Karpas-422 (cell line): ENCODE data around the gene ZFHX3. TPM values are rescaled to one million over a fixed set of nuclear protein-coding genes. Genes with fewer than 3 reads are reported as not detected.

Experiments
- DNase-seq: peaks from one replicate; pipeline ENCODE4 v3.0.0-alpha.2; 2015
- H2AFZ ChIP-seq: fragments of 200-600 bp; sonication (generic); 2 replicates; pipeline ENCODE4 v1.6.1; 2014; ENCODE audit warnings: antibody characterized with exemption, low read length, mixed read lengths
- H3K27ac ChIP-seq: fragments of 200-600 bp; sonication (generic); 2 replicates; pipeline ENCODE4 v1.5.1; 2014; ENCODE audit warnings: mild to moderate bottlenecking, low read length, moderate library complexity
- H3K27me3 ChIP-seq: fragments of 200-600 bp; sonication (generic); 2 replicates; pipeline ENCODE4 v1.6.1; 2014; ENCODE audit warnings: low read length, mixed read lengths
- H3K36me3 ChIP-seq: fragments of 200-600 bp; sonication (generic); 2 replicates; pipeline ENCODE4 v1.6.1; 2014; ENCODE audit warnings: low read length, mixed read lengths; ENCODE audit not compliant: insufficient read depth
- H3K4me1 ChIP-seq: fragments of 200-600 bp; sonication (generic); 2 replicates; pipeline ENCODE4 v1.6.1; 2014; ENCODE audit warnings: mild to moderate bottlenecking, low read length, mixed read lengths
- H3K4me2 ChIP-seq: fragments of 200-600 bp; sonication (generic); 2 replicates; pipeline ENCODE4 v1.6.1; 2014; ENCODE audit warnings: low read length, low read depth, mild to moderate bottlenecking; ENCODE audit not compliant: poor library complexity, severe bottlenecking
- H3K4me3 ChIP-seq: fragments of 200-600 bp; sonication (generic); 2 replicates; pipeline ENCODE4 v1.5.1; 2014; ENCODE audit warnings: mild to moderate bottlenecking, antibody characterized with exemption, low read length, mixed read lengths
- H3K79me2 ChIP-seq: fragments of 200-600 bp; sonication (generic); 2 replicates; pipeline ENCODE4 v1.6.1; 2014; ENCODE audit warnings: mild to moderate bottlenecking, low read length, mixed read lengths
- H3K9ac ChIP-seq: fragments of 200-600 bp; sonication (generic); 2 replicates; pipeline ENCODE4 v1.6.0; 2014; ENCODE audit warnings: low read length
- H3K9me2 ChIP-seq: fragments of 200-600 bp; sonication (generic), shearing (Covaris generic); replicated peaks from 2 replicates; pipeline ENCODE4 v1.6.0; 2014; ENCODE audit warnings: mild to moderate bottlenecking, low read length, moderate library complexity; ENCODE audit not compliant: insufficient read depth
- H3K9me3 ChIP-seq: fragments of 300-700, 200-600 bp; sonication (generic); 2 replicates; pipeline ENCODE4 v1.6.1; 2014; ENCODE audit warnings: low read length, mixed read lengths
- H4K20me1 ChIP-seq: fragments of 200-600 bp; sonication (generic); 2 replicates; pipeline ENCODE4 v1.6.1; 2014; ENCODE audit warnings: mild to moderate bottlenecking, antibody characterized with exemption, low read length, low read depth; ENCODE audit not compliant: insufficient read depth
- total RNA-seq: library from RNA; depleted of rRNA; stranded (reverse); fragments of >200 nt; shearing (Covaris generic); gene quantifications from 2 replicates; pipeline ENCODE4 v1.2.3, GENCODE V29; 2014; ENCODE audit warnings: low replicate concordance

The ZFHX3 gene
- total RNA-seq, 1 experiment from 2014 or later: 0.67 TPM

- Histone ChIP-seq H3K27ac (no peak overlapping the region), H3K9me2 (no peaks in the 10 kb centered on the region), H2AFZ (no peak overlapping the region), H3K79me2 (no peaks in the 10 kb centered on the region), H3K36me3 (no peaks in the 10 kb centered on the region), H3K4me1 (no peaks in the 10 kb centered on the region), H3K4me2 (no peak overlapping the region), H3K9ac (no peak overlapping the region), H3K9me3 (no peaks in the 10 kb centered on the region), H4K20me1 (no peaks in the 10 kb centered on the region), H3K4me3 (no peak overlapping the region), H3K27me3 (no peaks in the 10 kb centered on the region)
- no peak for DNase-seq
These were observed 122.3 kb downstream of the ZFHX3 start for GRCh38 chr16:72925631-72925979.

DNA sequence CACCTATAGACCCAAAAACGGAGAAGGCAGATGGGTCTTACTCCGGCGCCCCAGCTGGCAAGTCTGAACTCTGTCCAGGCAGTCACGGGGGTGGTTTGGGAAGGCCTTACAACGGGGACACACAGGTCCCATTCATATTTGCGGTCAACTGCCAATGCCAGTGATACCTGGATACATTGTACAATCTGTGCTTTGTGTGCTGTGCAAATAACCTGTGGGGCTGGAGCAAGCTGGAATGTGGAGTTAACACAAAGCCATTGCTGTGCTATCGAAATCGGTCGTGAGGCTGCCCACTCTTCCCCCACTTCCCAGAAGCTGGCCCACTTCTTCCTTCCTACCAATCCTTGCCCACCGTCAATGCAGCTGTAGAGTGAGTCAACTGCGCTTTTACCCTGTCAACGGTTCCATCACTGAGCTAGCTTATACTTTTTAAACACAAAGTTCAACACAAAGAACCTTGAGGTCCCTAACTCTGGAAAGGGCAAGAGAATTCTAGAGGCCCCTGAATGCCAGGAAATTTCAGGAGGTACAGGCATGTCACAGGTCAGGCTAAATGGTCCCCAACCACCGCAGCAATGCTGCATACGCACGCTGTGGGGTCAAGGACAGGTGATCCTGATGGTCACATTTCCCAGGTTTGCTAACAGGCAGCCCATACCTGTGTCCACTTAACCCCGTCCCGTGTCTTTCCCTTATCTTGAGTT is 122.8 kb downstream of the ZFHX3 start:
- H3K9ac ChIP-seq: no peak overlapping the region

DNA sequence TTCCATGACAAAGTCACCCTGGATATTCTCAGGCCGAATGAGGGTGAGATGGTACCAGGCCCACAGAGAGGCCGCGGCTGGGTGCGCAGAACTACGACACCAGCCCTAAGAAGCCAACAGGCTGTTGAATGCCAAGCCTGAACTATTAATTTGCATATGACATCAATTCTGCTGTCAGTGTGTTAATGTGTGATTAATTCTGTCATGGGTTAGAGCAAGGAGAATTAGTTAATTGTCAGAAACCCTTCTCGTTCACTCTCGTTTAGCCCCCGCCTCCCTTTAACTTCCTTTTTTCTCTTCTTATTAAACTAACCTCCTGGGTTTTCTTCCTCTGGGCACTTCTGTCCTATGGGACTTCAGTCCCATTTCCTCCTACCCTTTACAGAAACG is 123.4 kb downstream of the ZFHX3 start:
- H2AFZ ChIP-seq: no peak overlapping the region
- H3K79me2 ChIP-seq: no peaks in the 10 kb centered on the region
- H3K27me3 ChIP-seq: no peaks in the 10 kb centered on the region
- no peak overlapping the region for H3K27ac ChIP-seq
- H3K36me3 ChIP-seq: no peaks in the 10 kb centered on the region
- DNase-seq: no peak
- no peaks in the 10 kb centered on the region for H4K20me1 ChIP-seq
- H3K9ac ChIP-seq: no peak overlapping the region
- no peak overlapping the region for H3K4me2 ChIP-seq
- no peaks in the 10 kb centered on the region for H3K9me2 ChIP-seq
- no peaks in the 10 kb centered on the region for H3K9me3 ChIP-seq
- no peak overlapping the region for H3K4me3 ChIP-seq
- H3K4me1 ChIP-seq: no peaks in the 10 kb centered on the region

More for the DNA sequence above, 122.8 kb downstream of the ZFHX3 start:
- H3K79me2 ChIP-seq: no peaks in the 10 kb centered on the region
- no peak for DNase-seq
- H3K27ac ChIP-seq: no peak overlapping the region
- H3K9me2 ChIP-seq: no peaks in the 10 kb centered on the region
- H3K4me2 ChIP-seq: no peak overlapping the region
- no peaks in the 10 kb centered on the region for H3K36me3 ChIP-seq
- no peaks in the 10 kb centered on the region for H4K20me1 ChIP-seq
- no peaks in the 10 kb centered on the region for H3K4me1 ChIP-seq
- H3K27me3 ChIP-seq: no peaks in the 10 kb centered on the region
- no peaks in the 10 kb centered on the region for H3K9me3 ChIP-seq
- H2AFZ ChIP-seq: no peak overlapping the region
- no peak overlapping the region for H3K4me3 ChIP-seq

DNA sequence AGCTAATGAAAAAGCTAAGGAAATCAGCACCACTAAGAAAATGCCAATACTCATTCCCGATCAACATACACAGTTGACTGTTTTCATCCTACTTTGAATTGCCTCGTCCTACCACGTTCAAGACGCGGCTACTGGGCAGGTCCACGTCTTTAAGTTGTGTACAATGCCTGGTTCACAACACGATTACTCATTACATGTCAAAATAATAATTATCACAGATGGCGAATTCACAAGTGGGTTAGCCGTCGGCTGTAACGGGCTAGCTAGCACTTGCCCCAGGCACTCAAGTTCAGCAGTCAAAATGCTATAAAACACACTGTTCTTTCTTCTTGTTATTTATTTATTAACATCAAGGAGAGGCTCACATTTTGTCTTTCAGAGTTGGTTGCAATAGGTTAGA is 124.2 kb downstream of the ZFHX3 start:
- Histone ChIP-seq H3K4me1 (no peaks in the 10 kb centered on the region), H3K36me3 (no peaks in the 10 kb centered on the region), H3K9me2 (no peaks in the 10 kb centered on the region), H3K9ac (no peak overlapping the region), H3K4me3 (no peak overlapping the region), H4K20me1 (no peaks in the 10 kb centered on the region), H3K79me2 (no peaks in the 10 kb centered on the region), H3K27ac (no peak overlapping the region), H3K27me3 (no peaks in the 10 kb centered on the region), H3K9me3 (no peaks in the 10 kb centered on the region), H3K4me2 (no peak overlapping the region), H2AFZ (no peak overlapping the region)
- DNase-seq: no peak

- Histone ChIP-seq H3K27me3 (no peaks in the 10 kb centered on the region), H3K9ac (no peak overlapping the region), H3K36me3 (no peaks in the 10 kb centered on the region), H4K20me1 (no peaks in the 10 kb centered on the region), H3K27ac (no peak overlapping the region), H3K4me1 (no peaks in the 10 kb centered on the region), H3K79me2 (no peaks in the 10 kb centered on the region), H3K9me3 (no peaks in the 10 kb centered on the region), H3K4me3 (no peak overlapping the region), H3K4me2 (no peak overlapping the region), H3K9me2 (no peaks in the 10 kb centered on the region), H2AFZ (no peak overlapping the region)
- DNase-seq: no peak
These were observed 125.2 kb downstream of the ZFHX3 start for GRCh38 chr16:72922714-72923113.

GRCh38 chr16:72921620-72922019 is 126.3 kb downstream of the ZFHX3 start:
- Histone ChIP-seq H3K79me2 (no peaks in the 10 kb centered on the region), H3K36me3 (no peaks in the 10 kb centered on the region), H4K20me1 (no peaks in the 10 kb centered on the region), H3K9me2 (no peaks in the 10 kb centered on the region), H3K27me3 (no peaks in the 10 kb centered on the region), H3K9me3 (no peaks in the 10 kb centered on the region), H3K27ac (no peak overlapping the region), H2AFZ (no peak overlapping the region), H3K4me3 (no peak overlapping the region), H3K4me2 (no peak overlapping the region), H3K4me1 (no peaks in the 10 kb centered on the region), H3K9ac (no peak overlapping the region)
- no peak for DNase-seq

- Histone ChIP-seq H3K9me3 (no peaks in the 10 kb centered on the region), H2AFZ (no peak overlapping the region), H3K27me3 (no peaks in the 10 kb centered on the region), H3K36me3 (no peaks in the 10 kb centered on the region), H3K27ac (no peak overlapping the region), H3K4me1 (no peaks in the 10 kb centered on the region), H3K4me2 (no peak overlapping the region), H3K9ac (no peak overlapping the region), H3K4me3 (no peak overlapping the region), H4K20me1 (no peaks in the 10 kb centered on the region), H3K9me2 (no peaks in the 10 kb centered on the region), H3K79me2 (no peaks in the 10 kb centered on the region)
- no peak for DNase-seq
These were observed 126.8 kb downstream of the ZFHX3 start for GRCh38 chr16:72921106-72921505.

- no peak for DNase-seq
- H3K36me3 ChIP-seq: no peaks in the 10 kb centered on the region
These were observed 130.9 kb downstream of the ZFHX3 start for GRCh38 chr16:72917051-72917450.

More at GRCh38 chr16:72917051-72917450, 130.9 kb downstream of the ZFHX3 start:
- H3K27me3 ChIP-seq: no peaks in the 10 kb centered on the region
- H3K27ac ChIP-seq: no peak overlapping the region
- H3K9ac ChIP-seq: no peak overlapping the region
- H3K4me2 ChIP-seq: no peak overlapping the region
- no peak overlapping the region for H3K4me3 ChIP-seq
- no peaks in the 10 kb centered on the region; the same call in 1 of the 2 replicates for H4K20me1 ChIP-seq
- H3K9me2 ChIP-seq: no peaks in the 10 kb centered on the region
- no peaks in the 10 kb centered on the region for H3K9me3 ChIP-seq
- H3K4me1 ChIP-seq: no peaks in the 10 kb centered on the region
- H2AFZ ChIP-seq: no peak overlapping the region
- no peaks in the 10 kb centered on the region for H3K79me2 ChIP-seq
